HEK293 (cell line): ENCODE measurements around the gene BUD23.
A peak's percentile ranks its signal among the peaks of the same experiment; 100 is the strongest.

Experiments used
- GLIS1 ChIP-seq: fragments of 450-650 bp; formaldehyde crosslinking; IDR thresholded peaks from 2 replicates; pipeline ENCODE4 v1.5.1; 2016; ENCODE audit warnings: missing biosample characterization, missing genetic modification characterization
- HOXA7 ChIP-seq: sonication (generic); formaldehyde crosslinking; IDR thresholded peaks from 2 replicates; pipeline ENCODE4 v1.8.1; 2022; ENCODE audit warnings: missing genetic modification reagents, borderline replicate concordance
- HOXD13 ChIP-seq: sonication (generic); formaldehyde crosslinking; IDR thresholded peaks from 2 replicates; pipeline ENCODE4 v1.8.0; 2022; ENCODE audit warnings: missing genetic modification reagents, borderline replicate concordance
- INSM2 ChIP-seq: fragments of 450-650 bp; formaldehyde crosslinking; IDR thresholded peaks from 2 replicates; pipeline ENCODE4 v1.5.1; 2016; ENCODE audit warnings: missing biosample characterization, missing genetic modification characterization
- KLF1 ChIP-seq: fragments of 450-650 bp; formaldehyde crosslinking; IDR thresholded peaks from 2 replicates; pipeline ENCODE4 v1.5.1; 2016; ENCODE audit warnings: missing biosample characterization, missing genetic modification characterization
- KLF10 ChIP-seq: fragments of 450-650 bp; IDR thresholded peaks from 2 replicates; pipeline ENCODE4 v1.5.1; 2018; ENCODE audit warnings: missing biosample characterization, mild to moderate bottlenecking, missing genetic modification characterization
- MEIS1 ChIP-seq: sonication (generic); formaldehyde crosslinking; IDR thresholded peaks from 2 replicates; pipeline ENCODE4 v1.8.1; 2022; ENCODE audit warnings: missing genetic modification reagents, mild to moderate bottlenecking, borderline replicate concordance
- OVOL3 ChIP-seq: fragments of 450-650 bp; formaldehyde crosslinking; IDR thresholded peaks from 2 replicates; pipeline ENCODE4 v1.5.1; 2016; ENCODE audit warnings: missing biosample characterization, missing genetic modification characterization
- ZFP37 ChIP-seq: fragments of 450-650 bp; formaldehyde crosslinking; IDR thresholded peaks from 2 replicates; pipeline ENCODE4 v1.5.1; 2016; ENCODE audit warnings: missing biosample characterization, missing genetic modification characterization
- ZNF140 ChIP-seq: fragments of 450-650 bp; formaldehyde crosslinking; IDR thresholded peaks from 2 replicates; pipeline ENCODE4 v1.5.1; 2016; ENCODE audit warnings: missing biosample characterization, missing genetic modification characterization
- ZNF324 ChIP-seq: fragments of 450-650 bp; formaldehyde crosslinking; IDR thresholded peaks from 2 replicates; pipeline ENCODE4 v1.5.1; 2016; ENCODE audit warnings: missing biosample characterization, missing genetic modification characterization
- ZNF37A ChIP-seq: fragments of 450-650 bp; IDR thresholded peaks from 2 replicates; pipeline ENCODE4 v1.5.1; 2018; ENCODE audit warnings: missing biosample characterization, missing genetic modification characterization
- ZNF394 ChIP-seq: fragments of 450-650 bp; formaldehyde crosslinking; IDR thresholded peaks from 2 replicates; pipeline ENCODE4 v1.5.1; 2016; ENCODE audit warnings: missing biosample characterization, missing genetic modification characterization, mild to moderate bottlenecking, moderate library complexity, borderline replicate concordance
- ZNF449 ChIP-seq: fragments of 450-650 bp; formaldehyde crosslinking; IDR thresholded peaks from 2 replicates; pipeline ENCODE4 v1.5.1; 2017; ENCODE audit warnings: missing biosample characterization, mild to moderate bottlenecking, missing genetic modification characterization, moderate library complexity
- ZNF510 ChIP-seq: fragments of 450-650 bp; formaldehyde crosslinking; IDR thresholded peaks from 2 replicates; pipeline ENCODE4 v1.5.1; 2018; ENCODE audit warnings: mild to moderate bottlenecking, missing genetic modification characterization, missing biosample characterization; ENCODE audit not compliant: insufficient replicate concordance
- ZNF549 ChIP-seq: fragments of 450-650 bp; IDR thresholded peaks from 2 replicates; pipeline ENCODE4 v1.5.1; 2018; ENCODE audit warnings: missing biosample characterization, missing genetic modification characterization, mild to moderate bottlenecking, inconsistent platforms, moderate library complexity
- ZNF660 ChIP-seq: fragments of 450-650 bp; IDR thresholded peaks from 2 replicates; pipeline ENCODE4 v1.5.1; 2018; ENCODE audit warnings: missing biosample characterization, mild to moderate bottlenecking, missing genetic modification characterization
- ZNF670 ChIP-seq: fragments of 450-650 bp; formaldehyde crosslinking; IDR thresholded peaks from 2 replicates; pipeline ENCODE4 v1.5.1; 2016; ENCODE audit warnings: missing biosample characterization, missing genetic modification characterization, low read depth
- ZNF830 ChIP-seq: fragments of 450-650 bp; IDR thresholded peaks from 2 replicates; pipeline ENCODE4 v1.5.0; 2018; ENCODE audit warnings: missing biosample characterization, missing genetic modification characterization, low read depth, mild to moderate bottlenecking, moderate library complexity
- TF ChIP-seq, protein P1 (sequence below): fragments of 450-650 bp; formaldehyde crosslinking; IDR thresholded peaks from 2 replicates; pipeline ENCODE4 v1.5.1; 2016; ENCODE audit warnings: missing biosample characterization, missing genetic modification characterization, borderline replicate concordance
- TF ChIP-seq, protein P2 (sequence below): fragments of 450-650 bp; formaldehyde crosslinking; IDR thresholded peaks from 2 replicates; pipeline ENCODE4 v1.5.1; 2016; ENCODE audit warnings: missing biosample characterization, missing genetic modification characterization, borderline replicate concordance
- TF ChIP-seq, protein P3 (sequence below): fragments of 450-650 bp; formaldehyde crosslinking; IDR thresholded peaks from 2 replicates; pipeline ENCODE4 v1.5.1; 2016; ENCODE audit warnings: missing biosample characterization, missing genetic modification characterization
- TF ChIP-seq, protein P4 (sequence below): fragments of 450-650 bp; formaldehyde crosslinking; IDR thresholded peaks from 2 replicates; pipeline ENCODE4 v1.5.1; 2017; ENCODE audit warnings: missing biosample characterization, missing genetic modification characterization

BUD23 gene

GRCh38 chr7:73715648-73716317 lies 32.4 kb downstream of the BUD23 start (continued):
- TF ChIP-seq, protein P1, sequence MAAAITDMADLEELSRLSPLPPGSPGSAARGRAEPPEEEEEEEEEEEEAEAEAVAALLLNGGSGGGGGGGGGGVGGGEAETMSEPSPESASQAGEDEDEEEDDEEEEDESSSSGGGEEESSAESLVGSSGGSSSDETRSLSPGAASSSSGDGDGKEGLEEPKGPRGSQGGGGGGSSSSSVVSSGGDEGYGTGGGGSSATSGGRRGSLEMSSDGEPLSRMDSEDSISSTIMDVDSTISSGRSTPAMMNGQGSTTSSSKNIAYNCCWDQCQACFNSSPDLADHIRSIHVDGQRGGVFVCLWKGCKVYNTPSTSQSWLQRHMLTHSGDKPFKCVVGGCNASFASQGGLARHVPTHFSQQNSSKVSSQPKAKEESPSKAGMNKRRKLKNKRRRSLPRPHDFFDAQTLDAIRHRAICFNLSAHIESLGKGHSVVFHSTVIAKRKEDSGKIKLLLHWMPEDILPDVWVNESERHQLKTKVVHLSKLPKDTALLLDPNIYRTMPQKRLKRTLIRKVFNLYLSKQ (tag by site-specific recombination) = no peak
- TF ChIP-seq KLF1 (tag by site-specific recombination) (peak; percentile 60), GLIS1 (peak; percentile 94), ZNF670 (tag by site-specific recombination) (no peak), ZNF549 (tag by site-specific recombination) (no peak), ZFP37 (tag by site-specific recombination) (peak; percentile 70), ZNF510 (tag by site-specific recombination) (no peak), OVOL3 (no peak), HOXD13 (CRISPR knock-in tag) (no peak), INSM2 (tag by site-specific recombination) (peak; percentile 57), HOXA7 (CRISPR knock-in tag) (no peak), KLF10 (tag by site-specific recombination) (peak; percentile 94), MEIS1 (CRISPR knock-in tag) (no peak), ZNF830 (tag by site-specific recombination) (no peak), ZNF37A (tag by site-specific recombination) (no peak), ZNF660 (tag by site-specific recombination) (peak; percentile 81), ZNF324 (tag by site-specific recombination) (peak; percentile 62; the same call in 1 of the 2 replicates), ZNF449 (tag by site-specific recombination) (no peak), ZNF140 (tag by site-specific recombination) (no peak), ZNF394 (peak; percentile 61; the same call in 1 of the 2 replicates)
- TF ChIP-seq, protein P2, sequence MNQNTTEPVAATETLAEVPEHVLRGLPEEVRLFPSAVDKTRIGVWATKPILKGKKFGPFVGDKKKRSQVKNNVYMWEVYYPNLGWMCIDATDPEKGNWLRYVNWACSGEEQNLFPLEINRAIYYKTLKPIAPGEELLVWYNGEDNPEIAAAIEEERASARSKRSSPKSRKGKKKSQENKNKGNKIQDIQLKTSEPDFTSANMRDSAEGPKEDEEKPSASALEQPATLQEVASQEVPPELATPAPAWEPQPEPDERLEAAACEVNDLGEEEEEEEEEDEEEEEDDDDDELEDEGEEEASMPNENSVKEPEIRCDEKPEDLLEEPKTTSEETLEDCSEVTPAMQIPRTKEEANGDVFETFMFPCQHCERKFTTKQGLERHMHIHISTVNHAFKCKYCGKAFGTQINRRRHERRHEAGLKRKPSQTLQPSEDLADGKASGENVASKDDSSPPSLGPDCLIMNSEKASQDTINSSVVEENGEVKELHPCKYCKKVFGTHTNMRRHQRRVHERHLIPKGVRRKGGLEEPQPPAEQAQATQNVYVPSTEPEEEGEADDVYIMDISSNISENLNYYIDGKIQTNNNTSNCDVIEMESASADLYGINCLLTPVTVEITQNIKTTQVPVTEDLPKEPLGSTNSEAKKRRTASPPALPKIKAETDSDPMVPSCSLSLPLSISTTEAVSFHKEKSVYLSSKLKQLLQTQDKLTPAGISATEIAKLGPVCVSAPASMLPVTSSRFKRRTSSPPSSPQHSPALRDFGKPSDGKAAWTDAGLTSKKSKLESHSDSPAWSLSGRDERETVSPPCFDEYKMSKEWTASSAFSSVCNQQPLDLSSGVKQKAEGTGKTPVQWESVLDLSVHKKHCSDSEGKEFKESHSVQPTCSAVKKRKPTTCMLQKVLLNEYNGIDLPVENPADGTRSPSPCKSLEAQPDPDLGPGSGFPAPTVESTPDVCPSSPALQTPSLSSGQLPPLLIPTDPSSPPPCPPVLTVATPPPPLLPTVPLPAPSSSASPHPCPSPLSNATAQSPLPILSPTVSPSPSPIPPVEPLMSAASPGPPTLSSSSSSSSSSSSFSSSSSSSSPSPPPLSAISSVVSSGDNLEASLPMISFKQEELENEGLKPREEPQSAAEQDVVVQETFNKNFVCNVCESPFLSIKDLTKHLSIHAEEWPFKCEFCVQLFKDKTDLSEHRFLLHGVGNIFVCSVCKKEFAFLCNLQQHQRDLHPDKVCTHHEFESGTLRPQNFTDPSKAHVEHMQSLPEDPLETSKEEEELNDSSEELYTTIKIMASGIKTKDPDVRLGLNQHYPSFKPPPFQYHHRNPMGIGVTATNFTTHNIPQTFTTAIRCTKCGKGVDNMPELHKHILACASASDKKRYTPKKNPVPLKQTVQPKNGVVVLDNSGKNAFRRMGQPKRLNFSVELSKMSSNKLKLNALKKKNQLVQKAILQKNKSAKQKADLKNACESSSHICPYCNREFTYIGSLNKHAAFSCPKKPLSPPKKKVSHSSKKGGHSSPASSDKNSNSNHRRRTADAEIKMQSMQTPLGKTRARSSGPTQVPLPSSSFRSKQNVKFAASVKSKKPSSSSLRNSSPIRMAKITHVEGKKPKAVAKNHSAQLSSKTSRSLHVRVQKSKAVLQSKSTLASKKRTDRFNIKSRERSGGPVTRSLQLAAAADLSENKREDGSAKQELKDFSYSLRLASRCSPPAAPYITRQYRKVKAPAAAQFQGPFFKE (tag by site-specific recombination) = no peak
- TF ChIP-seq, protein P3, sequence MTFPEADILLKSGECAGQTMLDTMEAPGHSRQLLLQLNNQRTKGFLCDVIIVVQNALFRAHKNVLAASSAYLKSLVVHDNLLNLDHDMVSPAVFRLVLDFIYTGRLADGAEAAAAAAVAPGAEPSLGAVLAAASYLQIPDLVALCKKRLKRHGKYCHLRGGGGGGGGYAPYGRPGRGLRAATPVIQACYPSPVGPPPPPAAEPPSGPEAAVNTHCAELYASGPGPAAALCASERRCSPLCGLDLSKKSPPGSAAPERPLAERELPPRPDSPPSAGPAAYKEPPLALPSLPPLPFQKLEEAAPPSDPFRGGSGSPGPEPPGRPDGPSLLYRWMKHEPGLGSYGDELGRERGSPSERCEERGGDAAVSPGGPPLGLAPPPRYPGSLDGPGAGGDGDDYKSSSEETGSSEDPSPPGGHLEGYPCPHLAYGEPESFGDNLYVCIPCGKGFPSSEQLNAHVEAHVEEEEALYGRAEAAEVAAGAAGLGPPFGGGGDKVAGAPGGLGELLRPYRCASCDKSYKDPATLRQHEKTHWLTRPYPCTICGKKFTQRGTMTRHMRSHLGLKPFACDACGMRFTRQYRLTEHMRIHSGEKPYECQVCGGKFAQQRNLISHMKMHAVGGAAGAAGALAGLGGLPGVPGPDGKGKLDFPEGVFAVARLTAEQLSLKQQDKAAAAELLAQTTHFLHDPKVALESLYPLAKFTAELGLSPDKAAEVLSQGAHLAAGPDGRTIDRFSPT (tag by site-specific recombination) = peak; percentile 77
- TF ChIP-seq, protein P4, sequence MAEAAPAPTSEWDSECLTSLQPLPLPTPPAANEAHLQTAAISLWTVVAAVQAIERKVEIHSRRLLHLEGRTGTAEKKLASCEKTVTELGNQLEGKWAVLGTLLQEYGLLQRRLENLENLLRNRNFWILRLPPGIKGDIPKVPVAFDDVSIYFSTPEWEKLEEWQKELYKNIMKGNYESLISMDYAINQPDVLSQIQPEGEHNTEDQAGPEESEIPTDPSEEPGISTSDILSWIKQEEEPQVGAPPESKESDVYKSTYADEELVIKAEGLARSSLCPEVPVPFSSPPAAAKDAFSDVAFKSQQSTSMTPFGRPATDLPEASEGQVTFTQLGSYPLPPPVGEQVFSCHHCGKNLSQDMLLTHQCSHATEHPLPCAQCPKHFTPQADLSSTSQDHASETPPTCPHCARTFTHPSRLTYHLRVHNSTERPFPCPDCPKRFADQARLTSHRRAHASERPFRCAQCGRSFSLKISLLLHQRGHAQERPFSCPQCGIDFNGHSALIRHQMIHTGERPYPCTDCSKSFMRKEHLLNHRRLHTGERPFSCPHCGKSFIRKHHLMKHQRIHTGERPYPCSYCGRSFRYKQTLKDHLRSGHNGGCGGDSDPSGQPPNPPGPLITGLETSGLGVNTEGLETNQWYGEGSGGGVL (tag by site-specific recombination) = peak; percentile 65
